HCT116 (cell line): ENCODE data around the gene CALN1.

Experiments
- CTCF ChIP-seq, 3 experiments: fragments of 200-600 bp in 1 of 3; sonication (generic) in 1 of 3; IDR thresholded peaks in 2 of 3; conservative IDR thresholded peaks in 1 of 3; 2 replicates each; pipeline ENCODE4 v1.5.1; 2012 to 2017; ENCODE audit warnings: low read depth in 2 of 3, low read length in 2 of 3, antibody characterized with exemption in 1 of 3, borderline replicate concordance in 1 of 3, control low read depth in 1 of 3, mild to moderate bottlenecking in 1 of 3, mixed read lengths in 1 of 3, mixed run types in 1 of 3, moderate library complexity in 1 of 3; ENCODE audit not compliant: insufficient read depth in 1 of 3
- EZH2 ChIP-seq: fragments of 200-600 bp; sonication (generic); IDR thresholded peaks from 2 replicates; pipeline ENCODE4 v1.6.1; 2017; ENCODE audit warnings: antibody characterized with exemption, mixed run types
- POLR2A ChIP-seq: IDR thresholded peaks from 2 replicates; pipeline ENCODE4 v1.7.0; 2011; ENCODE audit warnings: borderline replicate concordance; ENCODE audit not compliant: insufficient read depth, insufficient read length; ENCODE audit errors: extremely low read depth
- POLR2AphosphoS5 ChIP-seq: IDR thresholded peaks from 2 replicates; pipeline ENCODE4 v1.6.1; 2011; ENCODE audit warnings: mild to moderate bottlenecking, low read depth, low read length, moderate library complexity
- REST ChIP-seq: IDR thresholded peaks from 2 replicates; pipeline ENCODE4 v1.6.1; 2012; ENCODE audit warnings: low read depth
- SRF ChIP-seq: IDR thresholded peaks from 2 replicates; pipeline ENCODE4 v1.6.1; 2012; ENCODE audit warnings: low read depth
- TCF7L2 ChIP-seq: IDR thresholded peaks from 2 replicates; pipeline ENCODE4 v1.7.0; 2011; ENCODE audit warnings: borderline replicate concordance, inconsistent platforms; ENCODE audit not compliant: insufficient read depth, insufficient read length; ENCODE audit errors: extremely low read depth
- ZFX ChIP-seq: fragments of 450-650 bp; IDR thresholded peaks from 2 replicates; pipeline ENCODE4 v1.6.1; 2017

GRCh38 chr7:72275382-72276070 is 136.6 kb downstream of the CALN1 start:
- TF ChIP-seq TCF7L2 (no peak), CTCF (IDR thresholded peaks at IDR 0.05 in 2 of 3, conservative IDR thresholded peaks at IDR 0.05 in 1 of 3; ENCODE audit: borderline replicate concordance in 1 of 3, insufficient read depth in 1 of 3, low read depth in 2 of 3, low read length in 2 of 3) (no peak), ZFX (no peak), SRF (no peak), POLR2AphosphoS5 (no peak), POLR2A (no peak), REST (no peak), EZH2 (no peak)
